Kidney epithelial cell (primary cell): Measurements from ENCODE around the gene RIC1. TPM values are rescaled to one million over a fixed set of nuclear protein-coding genes. Genes with fewer than 3 reads are reported as not detected.
"Not testable (repeated sequence)": the region's sequence is repeated elsewhere in the genome, so short reads cannot be mapped to it uniquely, and the experiment has no call there.

Experiments used
- DNase-seq: peaks from one replicate; pipeline ENCODE4 v3.0.0-alpha.2; 2010; ENCODE audit warnings: low read depth
- H3K27me3 ChIP-seq: 2 replicates; pipeline ENCODE4 v1.6.0; 2011; ENCODE audit warnings: low read length; ENCODE audit not compliant: control insufficient read depth, insufficient read depth
- H3K36me3 ChIP-seq: 2 replicates; pipeline ENCODE4 v1.5.1; 2011; ENCODE audit warnings: low read length; ENCODE audit not compliant: control insufficient read depth, insufficient read depth
- H3K4me3 ChIP-seq: 2 replicates; pipeline ENCODE4 v1.5.1; 2011; ENCODE audit warnings: low read depth, mild to moderate bottlenecking, control low read depth, low read length
- CTCF ChIP-seq: IDR thresholded peaks from 2 replicates; pipeline ENCODE4 v1.5.1; 2011; ENCODE audit warnings: mild to moderate bottlenecking, moderate library complexity, low read length, control low read depth, inconsistent platforms; ENCODE audit not compliant: insufficient read depth, poor library complexity, severe bottlenecking
- total RNA-seq: library from RNA; depleted of rRNA; stranded (reverse); fragments of >200 nt; gene quantifications from 2 replicates; pipeline ENCODE4 v1.2.3, GENCODE V29; 2015

The RIC1 gene
- total RNA-seq, 1 donor from 2014 or later, result 16.8 TPM

- H3K4me3 ChIP-seq, result no peak overlapping the region
- H3K36me3 ChIP-seq, result no peaks in the 10 kb centered on the region
- TF ChIP-seq CTCF, result no peak
- no peak for DNase-seq
- H3K27me3 ChIP-seq, result no peaks in the 10 kb centered on the region
Observed at GRCh38 chr9:5624655-5625054, 4.3 kb upstream of the RIC1 start.

GRCh38 chr9:5626727-5627634 lies 1.9 kb upstream of the RIC1 start:
- peak; percentile 35 for DNase-seq
- TF ChIP-seq CTCF, result no peak
- H3K27me3 ChIP-seq, result no peaks in the 10 kb centered on the region
- H3K36me3 ChIP-seq, result no peaks in the 10 kb centered on the region
- H3K4me3 ChIP-seq, result peak overlapping the region; percentile 6

GRCh38 chr9:5627686-5628085 lies 1.2 kb upstream of the RIC1 start:
- not testable (repeated sequence) for DNase-seq, H3K27me3 ChIP-seq, H3K36me3 ChIP-seq
- H3K4me3 ChIP-seq, result peak overlapping the region; percentile 84

- TF ChIP-seq CTCF, result no peak
- H3K36me3 ChIP-seq, result no peaks in the 10 kb centered on the region
- H3K4me3 ChIP-seq, result peak overlapping the region; percentile 84
- DNase-seq, result no peak
- H3K27me3 ChIP-seq, result no peaks in the 10 kb centered on the region
Observed at GRCh38 chr9:5628183-5628529, 751 bp upstream of the RIC1 start.

GRCh38 chr9:5629312-5630080 lies 589 bp downstream of the RIC1 start:
- DNase-seq, result no peak
- H3K36me3 ChIP-seq, result no peaks in the 10 kb centered on the region
- TF ChIP-seq CTCF, result no peak
- H3K4me3 ChIP-seq, result peak overlapping the region; percentile 84
- H3K27me3 ChIP-seq, result no peaks in the 10 kb centered on the region

- DNase-seq, result no peak
- TF ChIP-seq CTCF, result no peak
- H3K27me3 ChIP-seq, result no peaks in the 10 kb centered on the region
- no peaks in the 10 kb centered on the region for H3K36me3 ChIP-seq
- peak overlapping the region; percentile 84 for H3K4me3 ChIP-seq
Observed at GRCh38 chr9:5630081-5630507, 1.2 kb downstream of the RIC1 start.
